ENCODE data around the gene SPHK2.
"Not testable (repeated sequence)": the region's sequence is repeated elsewhere in the genome, so short reads cannot be mapped to it uniquely, and the experiment has no call there.

The SPHK2 gene

GRCh38 chr19:48623556-48624066, 4.3 kb downstream of the SPHK2 start:
- peak in 3 of 58 donors; percentile 48 to 55 (median 52) for DNase-seq

- DNase-seq, result peak; percentile 79 to 99 (median 97)
Measured at GRCh38 chr19:48624067-48624594, 4.8 kb downstream of the SPHK2 start.

GRCh38 chr19:48624791-48625723, 5.8 kb downstream of the SPHK2 start:
- DNase-seq, result no peak

- DNase-seq, result no peak
Measured at GRCh38 chr19:48625891-48626327, 6.6 kb downstream of the SPHK2 start.

GRCh38 chr19:48627201-48627864, 8.0 kb downstream of the SPHK2 start:
- DNase-seq, result no peak

GRCh38 chr19:48627865-48628314, 8.6 kb downstream of the SPHK2 start:
- DNase-seq, result no peak

- DNase-seq, result no peak
Measured at GRCh38 chr19:48628486-48629296, 9.4 kb downstream of the SPHK2 start.

- no peak for DNase-seq
Measured at GRCh38 chr19:48629297-48629598, 9.9 kb downstream of the SPHK2 start.

GRCh38 chr19:48629599-48630295, 10.4 kb downstream of the SPHK2 start:
- DNase-seq, result peak in 34 of 58 donors; percentile 31 to 80 (median 58)

- peak in 16 of 58 donors; percentile 26 to 71 (median 50) for DNase-seq
Measured at GRCh38 chr19:48630296-48631063, 11.2 kb downstream of the SPHK2 start.

- DNase-seq, result no peak
Measured at GRCh38 chr19:48631225-48631624, 11.9 kb downstream of the SPHK2 start.

- not testable (repeated sequence) for DNase-seq
Measured at GRCh38 chr19:48632286-48632685, 13.0 kb downstream of the SPHK2 start.

GRCh38 chr19:48632692-48633147, 13.4 kb downstream of the SPHK2 start:
- DNase-seq, result no peak

GRCh38 chr19:48633148-48634035, 14.1 kb downstream of the SPHK2 start:
- DNase-seq, result no peak

- DNase-seq, result no peak
Measured at GRCh38 chr19:48634036-48634342, 14.7 kb downstream of the SPHK2 start.

GRCh38 chr19:48634424-48635262, 15.3 kb downstream of the SPHK2 start:
- DNase-seq, result peak; percentile 57 to 95 (median 90)

GRCh38 chr19:48635263-48635965, 16.1 kb downstream of the SPHK2 start:
- peak in 49 of 58 donors; percentile 10 to 74 (median 49) for DNase-seq

Measured in anterior cingulate cortex (tissue), 58 donors.